ENCODE measurements around the gene LTA.
A peak's percentile ranks its signal among the peaks of the same experiment; 100 is the strongest.

The LTA gene

DNA sequence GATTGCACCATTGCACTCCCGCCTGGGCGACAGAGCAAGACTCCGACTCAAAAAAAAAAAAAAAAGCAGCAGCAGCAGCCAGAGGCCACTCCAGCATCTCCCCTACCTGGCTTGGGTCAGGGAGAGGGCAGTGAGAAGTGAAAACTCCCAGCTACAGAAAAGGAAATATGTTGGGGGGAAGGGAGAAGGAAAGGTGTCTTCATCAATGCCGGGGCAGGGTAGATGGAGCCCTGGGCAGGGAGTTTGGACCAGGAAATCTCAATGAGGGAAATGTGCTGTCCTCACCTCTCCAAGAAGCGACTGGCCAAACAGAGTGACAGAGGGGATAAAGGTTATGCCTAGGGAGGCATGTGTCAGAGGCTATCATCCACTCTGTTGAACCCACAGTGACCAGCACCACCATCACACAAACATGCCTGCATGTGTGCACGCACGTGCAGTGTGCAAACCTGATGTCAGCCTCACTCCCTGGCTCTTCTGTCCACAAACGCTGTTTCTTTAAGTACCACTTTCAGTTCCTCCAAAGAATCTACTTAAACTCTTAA is 42.1 kb downstream of the LTA start:
- Histone ChIP-seq H3K9me3 (ENCODE audit: severe bottlenecking) (no peaks in the 10 kb centered on the region), H3K36me3 (no peaks in the 10 kb centered on the region), H3K27me3 (ENCODE audit: insufficient read depth, low read depth, severe bottlenecking) (no peaks in the 10 kb centered on the region), H3K27ac (no peak overlapping the region), H3K4me3 (ENCODE audit: low read depth, low read length) (no peak overlapping the region)
- no peak for DNase-seq
- TF ChIP-seq CTCF (IDR thresholded peaks at IDR 0.05; ENCODE audit: low read depth, low read length) = no peak

DNA sequence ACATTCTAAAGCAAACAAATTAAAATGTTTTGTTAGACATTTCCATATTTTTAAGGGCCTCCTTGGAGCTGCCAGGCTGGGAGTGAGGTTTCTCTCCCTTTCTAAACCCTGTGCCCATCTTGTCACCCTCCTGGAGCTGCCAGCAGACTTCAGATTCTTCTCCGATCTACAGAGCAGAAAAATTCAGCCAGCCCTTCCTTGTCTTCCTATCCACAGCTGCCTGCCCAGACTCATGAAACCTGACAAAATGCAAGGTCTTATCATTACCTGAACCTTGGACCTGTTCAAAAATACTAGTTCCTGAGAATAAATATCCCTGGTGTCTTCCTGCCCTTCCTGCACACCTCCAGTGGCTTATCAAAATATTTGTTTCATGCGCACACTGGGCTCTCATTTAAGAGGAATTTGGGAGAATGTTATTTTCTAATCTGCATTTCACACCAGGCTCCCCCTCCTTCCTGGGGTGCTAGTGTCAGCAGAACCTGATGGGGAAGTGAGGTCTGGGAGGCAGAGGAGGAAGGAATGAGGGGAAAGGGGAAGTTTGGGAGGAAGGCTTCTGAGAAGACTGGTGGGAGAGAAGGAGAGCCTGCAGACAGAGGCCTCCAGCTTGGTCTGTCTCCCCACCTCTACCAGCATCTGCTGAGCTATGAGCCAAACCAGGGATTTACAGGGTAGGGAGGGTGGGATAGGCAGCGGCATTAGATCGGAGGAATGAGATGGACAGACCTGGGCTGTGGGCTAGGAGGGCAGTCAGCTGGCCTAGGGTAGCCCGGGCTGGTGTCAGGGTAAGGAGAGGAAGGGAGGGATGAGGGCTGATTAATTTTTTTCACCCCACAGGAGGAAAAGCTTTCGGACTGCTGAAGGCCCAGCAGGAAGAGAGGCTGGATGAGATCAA is 42.8 kb downstream of the LTA start, which contains the start of gene AIF1:
TSS of gene AIF1 (plus strand) at position 551 of the 895 bp plus-strand sequence. CDS start at position 647, 96 bp downstream.
- no peak for TF ChIP-seq CTCF (IDR thresholded peaks at IDR 0.05; ENCODE audit: low read depth, low read length)
- H3K4me3 ChIP-seq (ENCODE audit: low read depth, low read length) = no peak within 1 kb of the TSS
- H3K9me3 ChIP-seq (ENCODE audit: severe bottlenecking) = no peaks in the 10 kb centered on the region
- no peak within 1 kb of the TSS for H3K27ac ChIP-seq
- DNase-seq = no peak
- no peaks in the 10 kb centered on the region for H3K27me3 ChIP-seq (ENCODE audit: insufficient read depth, low read depth, severe bottlenecking)
- H3K36me3 ChIP-seq = no peaks in the 10 kb centered on the region

GRCh38 chr6:31615748-31616147 is 43.7 kb downstream of the LTA start:
- H3K27ac ChIP-seq = no peak overlapping the region
- no peak overlapping the region for H3K4me3 ChIP-seq (ENCODE audit: low read depth, low read length)
- H3K36me3 ChIP-seq = peaks cover under 1% of the 10 kb centered on the region; the same call in 1 of the 2 replicates
- H3K27me3 ChIP-seq (ENCODE audit: insufficient read depth, low read depth, severe bottlenecking) = no peaks in the 10 kb centered on the region
- no peak for TF ChIP-seq CTCF (IDR thresholded peaks at IDR 0.05; ENCODE audit: low read depth, low read length)
- no peak for DNase-seq
- no peaks in the 10 kb centered on the region for H3K9me3 ChIP-seq (ENCODE audit: severe bottlenecking)

DNA sequence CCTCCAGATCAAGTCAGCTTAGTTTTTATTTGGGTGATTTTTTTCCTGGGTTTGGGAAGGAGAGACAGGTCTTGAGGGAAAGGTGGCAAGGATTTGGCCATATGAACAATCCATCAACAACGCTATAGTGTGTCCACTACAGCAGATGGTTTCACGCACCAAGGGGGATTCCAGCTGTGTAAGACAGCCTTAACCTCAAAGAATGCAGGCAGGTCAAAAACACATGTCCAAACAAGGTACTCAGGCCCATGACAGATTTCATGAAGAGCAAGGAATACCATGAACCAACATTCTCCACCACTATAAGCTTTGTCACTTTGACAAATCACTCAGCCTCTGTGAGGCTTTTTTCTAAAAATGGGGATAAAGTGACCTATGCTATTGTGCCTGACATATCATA is 44.9 kb downstream of the LTA start:
- DNase-seq = no peak
- Histone ChIP-seq H3K36me3 (peaks cover 13% of the 10 kb centered on the region), H3K27me3 (ENCODE audit: insufficient read depth, low read depth, severe bottlenecking) (no peaks in the 10 kb centered on the region), H3K27ac (no peak overlapping the region), H3K4me3 (ENCODE audit: low read depth, low read length) (no peak overlapping the region), H3K9me3 (ENCODE audit: severe bottlenecking) (no peaks in the 10 kb centered on the region)
- no peak for TF ChIP-seq CTCF (IDR thresholded peaks at IDR 0.05; ENCODE audit: low read depth, low read length)

- H3K4me3 ChIP-seq (ENCODE audit: low read depth, low read length) = peak overlapping the region; percentile 63
- H3K36me3 ChIP-seq = peaks cover 43% of the 10 kb centered on the region
- no peak for TF ChIP-seq CTCF (IDR thresholded peaks at IDR 0.05; ENCODE audit: low read depth, low read length)
- H3K27ac ChIP-seq = peak overlapping the region; percentile 95
- H3K27me3 ChIP-seq (ENCODE audit: insufficient read depth, low read depth, severe bottlenecking) = no peaks in the 10 kb centered on the region
- DNase-seq = peak; percentile 100
- no peaks in the 10 kb centered on the region for H3K9me3 ChIP-seq (ENCODE audit: severe bottlenecking)
Observed at GRCh38 chr6:31619805-31620585, 47.9 kb downstream of the LTA start.
